Left forelimb (tissue), 1 donor: Measurements from ENCODE around the gene MEF2A.
A peak's percentile ranks its signal among the peaks of the same experiment; 100 is the strongest.
"Not testable (repeated sequence)": the region's sequence is repeated elsewhere in the genome, so short reads cannot be mapped to it uniquely, and the experiment has no call there.

Experiments used
- DNase-seq: peaks from one replicate; pipeline ENCODE4 v3.0.0-alpha.2; 2018; ENCODE audit warnings: low spot score

Gene MEF2A

GRCh38 chr15:99565299-99566156 lies at the start of gene MEF2A:
TSS of gene MEF2A (plus strand) at chr15:99565984. CDS start at chr15:99633120, 67,136 bp downstream.
- peak; percentile 96 for DNase-seq

- no peak for DNase-seq
Observed at GRCh38 chr15:99518191-99518590, 47.6 kb upstream of the MEF2A start.

- not testable (repeated sequence) for DNase-seq
Observed at GRCh38 chr15:99519366-99519765, 46.4 kb upstream of the MEF2A start.

GRCh38 chr15:99522288-99522687 lies 43.5 kb upstream of the MEF2A start:
- DNase-seq, result no peak

- no peak for DNase-seq
Observed at GRCh38 chr15:99526176-99526575, 39.6 kb upstream of the MEF2A start.

- DNase-seq, result no peak
Observed at GRCh38 chr15:99526671-99527070, 39.1 kb upstream of the MEF2A start.

GRCh38 chr15:99536422-99537040 lies 29.3 kb upstream of the MEF2A start:
- DNase-seq, result no peak

GRCh38 chr15:99537344-99537743 lies 28.4 kb upstream of the MEF2A start:
- no peak for DNase-seq

GRCh38 chr15:99538261-99538660 lies 27.5 kb upstream of the MEF2A start:
- DNase-seq, result no peak

GRCh38 chr15:99542828-99543227 lies 23.0 kb upstream of the MEF2A start:
- DNase-seq, result no peak

- no peak for DNase-seq
Observed at GRCh38 chr15:99545605-99546004, 20.2 kb upstream of the MEF2A start.

GRCh38 chr15:99546441-99547100 lies 19.2 kb upstream of the MEF2A start:
- no peak for DNase-seq

GRCh38 chr15:99547517-99547916 lies 18.3 kb upstream of the MEF2A start:
- DNase-seq, result no peak

- DNase-seq, result no peak
Observed at GRCh38 chr15:99550077-99550476, 15.7 kb upstream of the MEF2A start.

- no peak for DNase-seq
Observed at GRCh38 chr15:99552111-99552510, 13.7 kb upstream of the MEF2A start.

- DNase-seq, result no peak
Observed at GRCh38 chr15:99554880-99555488, 10.8 kb upstream of the MEF2A start.

GRCh38 chr15:99556011-99556410 lies 9.8 kb upstream of the MEF2A start:
- DNase-seq, result no peak

- DNase-seq, result no peak
Observed at GRCh38 chr15:99556578-99556977, 9.2 kb upstream of the MEF2A start.

- DNase-seq, result no peak
Observed at GRCh38 chr15:99558084-99558483, 7.7 kb upstream of the MEF2A start.

- no peak for DNase-seq
Observed at GRCh38 chr15:99558571-99558970, 7.2 kb upstream of the MEF2A start.

GRCh38 chr15:99561476-99562230 lies 4.1 kb upstream of the MEF2A start:
- DNase-seq, result no peak

- DNase-seq, result no peak
Observed at GRCh38 chr15:99562238-99562637, 3.5 kb upstream of the MEF2A start.
